22Rv1 (cell line): Measurements from ENCODE around the gene NOL3.

Source experiments
- H3K27ac ChIP-seq: fragments of 450-650 bp; 2 replicates; pipeline ENCODE4 v1.5.1; 2017
- CTCF ChIP-seq: fragments of 450-650 bp; IDR thresholded peaks from 2 replicates; pipeline ENCODE4 v1.5.1; 2017; ENCODE audit warnings: mild to moderate bottlenecking
- ZFX ChIP-seq: fragments of 450-650 bp; IDR thresholded peaks from 2 replicates; pipeline ENCODE4 v1.6.1; 2017; ENCODE audit warnings: antibody characterized with exemption, borderline replicate concordance

The NOL3 gene

GRCh38 chr16:67183627-67184452 lies 13.5 kb downstream of the NOL3 start, which contains the start of gene MATCAP1:
Gene MATCAP1, minus strand, starts transcription at chr16:67183963. Its CDS starts 3,353 bp downstream, at chr16:67180610.
- peak within 1 kb of the TSS; percentile 97 for H3K27ac ChIP-seq

GRCh38 chr16:67184453-67184994 lies 14.2 kb downstream of the NOL3 start:
- no peak for TF ChIP-seq ZFX
- TF ChIP-seq CTCF: no peak
- H3K27ac ChIP-seq: peak overlapping the region; percentile 97

More at GRCh38 chr16:67183627-67184452, 13.5 kb downstream of the NOL3 start, which contains the start of gene MATCAP1:
- no peak for TF ChIP-seq ZFX
- no peak for TF ChIP-seq CTCF

- H3K27ac ChIP-seq: peak overlapping the region; percentile 97
These were observed 14.8 kb downstream of the NOL3 start for GRCh38 chr16:67184995-67185650.

GRCh38 chr16:67185651-67186134 lies 15.4 kb downstream of the NOL3 start:
- TF ChIP-seq ZFX (no peak), CTCF (peak; percentile 47)

More at GRCh38 chr16:67184995-67185650, 14.8 kb downstream of the NOL3 start:
- TF ChIP-seq ZFX: no peak
- TF ChIP-seq CTCF: peak; percentile 92

GRCh38 chr16:67186550-67186950 lies 16.2 kb downstream of the NOL3 start:
- no peak overlapping the region for H3K27ac ChIP-seq
- TF ChIP-seq CTCF (no peak), ZFX (no peak)

More at GRCh38 chr16:67185651-67186134, 15.4 kb downstream of the NOL3 start:
- peak overlapping the region; percentile 97 for H3K27ac ChIP-seq

- TF ChIP-seq CTCF (no peak), ZFX (no peak)
- no peak overlapping the region for H3K27ac ChIP-seq
These were observed 17.0 kb downstream of the NOL3 start for GRCh38 chr16:67187175-67187890.
